ENCODE measurements around the gene SUN3.
"Not testable (repeated sequence)": the region's sequence is repeated elsewhere in the genome, so short reads cannot be mapped to it uniquely, and the experiment has no call there.

SUN3 gene

DNA sequence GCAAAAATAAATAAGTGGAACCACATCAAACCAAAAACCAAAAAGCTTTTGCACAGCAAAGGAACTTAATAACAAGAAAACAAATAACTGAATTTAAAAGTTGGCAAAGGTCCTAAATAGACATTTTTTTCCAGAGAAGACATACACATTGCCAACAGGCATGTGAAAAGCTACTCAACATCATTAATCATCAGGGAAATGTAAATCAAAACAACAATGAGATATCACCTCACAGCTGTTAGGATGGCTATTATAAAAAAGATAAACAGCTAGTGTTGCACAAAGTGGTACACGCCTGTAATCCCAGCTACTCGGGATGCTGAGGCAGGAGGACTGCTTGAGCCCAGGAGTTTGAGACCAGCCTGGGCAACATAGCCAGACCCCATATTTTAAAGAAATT lies 2.2 kb upstream of the SUN3 start:
- DNase-seq (ENCODE audit: low read depth in 2 of 2): no peak

DNA sequence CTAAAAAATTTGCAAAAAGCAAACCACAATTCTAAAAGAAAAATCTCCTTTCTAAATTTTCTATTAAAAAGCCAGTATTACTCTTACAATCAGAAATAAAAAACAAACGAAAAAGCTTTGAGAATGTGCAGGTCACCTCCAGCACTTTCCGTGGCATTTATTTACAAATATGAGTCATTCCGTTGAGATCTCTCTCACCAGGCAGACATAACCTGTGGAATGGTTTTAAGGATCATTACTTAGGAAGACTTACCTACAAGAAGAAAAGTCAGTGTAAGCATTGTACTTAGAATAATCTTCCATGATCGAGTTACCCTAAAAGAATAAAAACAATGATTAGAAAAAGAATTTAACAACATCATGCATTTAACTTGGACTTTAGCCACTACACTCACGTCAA lies 3.3 kb downstream of the SUN3 start:
- no peak for DNase-seq (ENCODE audit: low read depth in 2 of 2)

DNA sequence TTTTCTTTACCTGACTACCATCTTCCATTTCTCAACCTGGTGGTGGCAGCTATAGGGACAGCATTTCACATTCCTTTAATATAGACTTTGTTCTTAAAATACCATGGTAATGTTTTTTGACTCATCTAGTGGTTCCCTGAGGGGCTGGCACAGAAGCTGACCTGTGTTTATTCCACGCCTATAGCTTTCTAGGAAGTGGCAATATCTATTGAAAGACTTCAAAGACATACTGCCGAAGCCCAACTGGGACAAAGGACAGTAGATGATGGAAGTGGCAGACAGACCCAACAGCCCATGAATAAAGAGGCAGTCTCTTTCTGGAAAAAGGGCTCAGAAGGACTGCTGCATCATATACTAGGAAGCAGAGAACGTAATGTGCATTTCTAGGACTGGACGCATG lies 11.2 kb downstream of the SUN3 start:
- DNase-seq (ENCODE audit: low read depth in 2 of 2): no peak

DNA sequence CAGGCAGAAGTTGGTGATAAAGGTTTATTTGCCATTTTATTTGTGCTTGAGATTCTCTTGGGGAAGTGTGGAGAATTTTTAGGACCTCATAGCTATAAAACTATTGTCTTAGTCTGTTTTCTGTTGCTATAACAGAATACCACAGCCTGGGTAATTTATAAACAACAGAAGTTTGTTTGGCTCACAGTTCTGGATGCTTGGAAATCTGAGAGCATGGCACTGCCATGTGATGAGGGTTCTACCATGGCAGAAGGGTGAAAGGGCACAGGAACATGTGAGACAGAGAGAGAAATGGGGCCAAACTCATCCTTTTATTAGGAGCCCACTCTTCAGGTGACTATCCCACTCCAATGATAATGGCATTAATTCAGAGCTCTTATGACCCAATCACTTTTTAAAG lies 12.3 kb downstream of the SUN3 start:
- no peak for DNase-seq (ENCODE audit: low read depth in 2 of 2)

DNA sequence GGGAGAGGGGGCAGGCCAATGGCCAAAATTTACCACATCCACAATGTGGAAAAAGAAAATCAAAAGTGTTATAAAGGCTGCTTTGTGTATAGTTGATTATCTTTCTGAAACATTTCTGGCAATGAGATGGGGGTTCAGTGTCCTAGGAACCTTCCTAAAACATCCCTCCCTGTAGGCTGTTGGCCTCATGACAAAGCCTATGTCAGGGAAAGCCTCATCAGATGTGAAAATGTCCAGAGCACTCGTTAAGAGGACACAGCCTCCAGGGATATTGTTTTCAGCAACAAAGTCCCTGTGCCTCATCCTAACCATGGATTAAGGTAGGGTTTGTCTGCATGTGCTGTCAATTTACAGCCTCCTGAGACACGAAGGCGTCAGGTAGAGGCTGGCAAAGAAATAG lies 17.0 kb downstream of the SUN3 start:
- no peak for DNase-seq (ENCODE audit: low read depth in 2 of 2)

DNA sequence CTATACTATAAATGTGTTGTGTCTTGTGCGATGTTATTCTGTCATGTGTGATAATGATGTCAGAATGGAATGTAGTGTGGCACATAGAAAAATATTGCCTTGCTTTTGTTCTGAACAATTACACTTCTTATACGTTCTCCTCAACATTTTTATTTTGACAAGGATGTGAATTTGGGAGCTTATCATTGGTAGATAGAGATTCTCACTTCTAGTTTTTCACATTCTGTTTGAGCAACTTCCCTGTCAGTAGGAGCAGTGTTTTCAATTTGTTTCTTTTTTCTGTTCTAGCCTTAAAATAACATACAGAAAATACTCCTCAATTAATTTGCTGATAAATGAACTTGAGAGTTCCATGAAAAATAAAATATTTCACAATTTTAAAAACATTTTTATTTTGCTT lies 17.6 kb downstream of the SUN3 start:
- DNase-seq (ENCODE audit: low read depth in 2 of 2): no peak

DNA sequence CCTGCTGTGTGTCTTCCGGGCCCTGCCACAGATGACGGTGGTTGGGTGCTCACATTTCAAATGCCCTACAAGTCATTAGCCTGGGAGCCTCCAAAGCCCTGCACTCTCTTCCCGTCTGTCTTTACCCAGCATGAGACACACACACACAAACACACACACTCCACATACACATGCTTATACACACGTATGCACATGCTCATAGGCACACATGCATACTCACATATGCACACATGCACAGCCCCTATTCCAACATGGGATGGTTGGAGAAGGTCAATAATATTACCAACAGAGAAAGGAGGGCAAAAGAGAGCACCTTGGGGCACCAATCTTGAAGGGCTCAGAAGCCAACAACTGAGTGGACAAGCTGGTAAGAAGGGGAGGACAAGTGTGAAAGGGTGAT lies 19.0 kb downstream of the SUN3 start:
- DNase-seq (ENCODE audit: low read depth in 2 of 2): no peak

DNA sequence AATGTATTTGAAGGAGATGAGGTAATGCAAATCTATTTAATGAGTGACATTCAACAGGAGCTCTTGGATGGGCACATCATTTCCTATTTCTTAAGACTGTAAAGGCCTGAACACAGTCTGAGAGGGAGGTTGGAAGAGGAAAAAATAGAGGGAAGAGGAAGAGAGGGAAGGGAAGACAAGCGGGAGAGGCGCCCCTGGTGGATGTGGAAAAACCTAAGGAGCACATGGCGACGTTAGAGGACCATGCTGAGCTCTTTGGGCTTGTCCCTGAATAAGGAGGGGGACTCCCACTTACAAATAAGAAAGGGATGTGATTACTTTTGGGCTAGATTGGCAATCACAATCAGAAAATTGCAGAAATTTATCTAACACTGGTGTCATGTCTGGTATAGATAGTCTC lies 19.6 kb downstream of the SUN3 start:
- no peak for DNase-seq (ENCODE audit: low read depth in 2 of 2)

DNA sequence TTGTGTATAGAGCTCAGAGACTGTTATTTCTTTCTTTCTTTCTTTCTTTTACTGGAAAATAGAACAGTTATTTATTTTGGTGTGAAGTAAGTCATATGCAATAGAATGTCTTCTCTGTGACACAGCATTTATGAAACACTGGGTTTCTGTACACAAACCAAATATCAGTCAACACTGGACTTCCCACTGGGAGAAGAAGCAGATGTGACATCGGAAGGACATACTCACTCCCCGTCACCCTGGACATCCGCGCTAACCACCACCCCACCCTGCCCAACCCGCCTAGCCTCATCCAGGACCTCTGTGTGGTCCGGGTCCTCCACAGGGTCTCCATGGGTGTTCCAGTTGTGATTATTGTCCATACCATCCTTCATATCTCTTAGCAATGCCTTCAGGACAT lies 22.0 kb downstream of the SUN3 start:
- DNase-seq (ENCODE audit: low read depth in 2 of 2): no peak

DNA sequence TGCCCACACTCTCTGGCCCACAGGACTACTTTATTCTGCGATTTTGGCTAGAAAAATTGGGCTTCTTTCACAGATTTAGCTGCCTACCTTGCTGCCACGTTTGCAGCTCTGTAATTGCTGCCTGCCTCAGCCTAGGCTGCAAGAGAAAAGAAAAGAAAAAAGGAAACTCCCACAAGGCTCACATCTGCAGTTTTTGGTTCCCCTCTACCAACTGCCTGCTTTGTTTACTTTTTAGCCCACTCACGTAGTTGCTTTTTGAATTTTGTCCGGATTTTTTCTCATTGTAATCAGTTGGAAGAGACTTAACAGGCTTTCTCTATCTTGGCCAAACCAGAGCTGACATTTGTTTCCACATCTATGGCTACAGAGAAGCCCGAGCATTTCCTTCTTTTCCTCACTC lies 24.3 kb downstream of the SUN3 start:
- no peak for DNase-seq (ENCODE audit: low read depth in 2 of 2)

DNA sequence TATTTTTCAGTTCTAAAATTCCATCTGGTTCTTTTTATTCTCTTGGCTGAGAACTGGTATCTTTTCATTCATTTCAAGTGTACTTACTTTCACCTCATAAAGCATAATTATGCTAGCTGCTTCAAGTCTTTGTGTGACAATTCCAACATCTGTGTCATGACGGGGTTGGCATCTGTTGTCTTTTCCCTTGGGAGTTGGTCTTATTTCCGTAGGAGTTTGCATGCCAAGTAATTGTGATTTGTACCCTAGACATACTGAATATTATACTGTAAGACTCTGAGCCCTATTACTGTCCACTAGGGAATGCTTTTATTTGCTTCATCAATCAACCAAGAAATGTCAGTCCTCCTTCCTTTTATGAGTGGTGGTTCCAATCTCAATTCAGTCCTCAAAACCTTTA lies 24.9 kb downstream of the SUN3 start:
- no peak for DNase-seq (ENCODE audit: low read depth in 2 of 2)

DNA sequence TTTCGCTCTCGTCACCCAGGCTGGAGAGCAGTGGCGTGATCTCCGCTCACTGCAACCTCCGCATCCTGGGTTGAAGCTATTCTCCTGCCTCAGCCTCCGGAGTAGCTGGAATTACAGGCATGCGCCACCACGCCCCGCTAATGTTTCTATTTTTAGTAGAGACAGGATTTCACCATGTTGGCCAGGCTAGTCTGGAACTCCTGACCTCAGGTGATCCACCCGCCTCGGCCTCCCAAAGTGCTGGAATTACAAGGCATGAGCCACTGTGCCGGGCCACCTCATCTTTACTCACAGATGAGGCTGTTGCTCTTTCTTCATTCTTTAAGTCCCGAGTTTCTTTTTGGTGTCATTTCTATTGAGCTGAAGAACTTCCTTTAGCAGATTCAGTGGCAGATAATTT lies 28.7 kb downstream of the SUN3 start:
- not testable (repeated sequence) for DNase-seq (ENCODE audit: low read depth in 2 of 2)

DNA sequence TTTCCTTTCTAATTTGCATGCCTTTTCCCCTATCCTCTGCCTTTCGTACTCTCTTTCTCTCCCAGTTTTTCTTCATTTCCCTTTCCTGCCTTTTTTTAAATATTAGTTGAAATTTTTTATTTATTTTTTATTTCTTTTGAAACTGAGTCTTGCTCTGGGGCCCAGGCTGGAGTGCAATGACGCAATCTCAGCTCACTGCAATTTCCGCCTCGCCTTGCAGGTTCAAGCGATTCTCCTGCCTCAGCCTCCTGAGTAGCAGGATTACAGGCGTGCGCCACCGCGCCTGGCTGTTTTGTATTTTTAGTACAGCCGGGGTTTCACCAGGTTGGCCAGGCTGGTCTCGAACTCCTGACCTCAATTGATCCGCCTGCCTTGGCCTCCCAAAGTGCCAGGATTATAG lies 29.5 kb downstream of the SUN3 start:
- no peak for DNase-seq (ENCODE audit: low read depth in 2 of 2)

DNA sequence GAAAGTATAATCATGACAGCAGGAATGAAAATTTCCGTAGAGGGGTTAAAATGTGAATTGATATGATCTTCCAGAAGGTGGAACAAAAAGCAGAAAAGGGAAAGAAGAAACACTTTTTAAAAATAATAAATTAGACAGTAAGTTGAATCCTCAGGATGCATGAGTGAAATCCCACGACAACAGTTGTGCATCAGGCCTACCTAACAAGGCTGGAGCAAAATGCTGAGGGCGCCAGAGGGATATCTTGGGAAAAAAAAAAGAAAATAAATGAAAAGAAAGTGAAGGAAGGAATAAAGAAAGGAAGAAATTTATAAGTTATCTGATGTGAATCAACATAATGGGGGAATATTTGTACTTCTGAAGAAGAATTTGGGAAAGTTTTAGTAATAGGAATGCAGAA lies 36.5 kb downstream of the SUN3 start:
- DNase-seq (ENCODE audit: low read depth in 2 of 2): no peak

DNA sequence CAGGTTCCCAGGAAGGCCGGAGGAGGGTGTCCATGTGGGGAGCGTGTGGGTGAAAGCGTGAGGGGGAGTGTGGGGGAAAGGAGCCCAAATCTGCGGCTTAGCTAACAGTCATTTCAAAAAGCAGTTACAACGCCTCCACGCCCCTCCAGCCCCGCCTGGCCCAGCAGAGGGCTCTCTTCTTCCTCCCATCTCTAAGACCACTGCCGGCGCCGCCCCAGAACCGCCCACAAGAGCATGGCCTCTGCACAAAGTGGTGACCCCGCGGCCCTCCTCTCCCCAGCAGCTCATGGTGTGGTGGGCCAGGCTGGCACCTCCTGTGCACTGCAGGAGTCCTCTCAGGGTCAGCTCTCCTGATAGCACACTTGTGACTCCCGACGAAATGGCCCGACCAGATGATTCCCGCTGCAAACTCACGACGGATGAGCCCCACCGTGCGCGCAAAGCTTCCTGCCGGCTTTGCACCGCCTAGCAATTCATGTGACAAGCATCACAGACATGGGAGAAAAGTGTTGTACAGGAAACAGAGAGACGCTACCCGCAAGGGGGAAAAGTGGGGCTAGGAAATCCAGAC lies 37.1 kb downstream of the SUN3 start:
- DNase-seq (ENCODE audit: low read depth in 2 of 2): peak; percentile 72 to 74

DNA sequence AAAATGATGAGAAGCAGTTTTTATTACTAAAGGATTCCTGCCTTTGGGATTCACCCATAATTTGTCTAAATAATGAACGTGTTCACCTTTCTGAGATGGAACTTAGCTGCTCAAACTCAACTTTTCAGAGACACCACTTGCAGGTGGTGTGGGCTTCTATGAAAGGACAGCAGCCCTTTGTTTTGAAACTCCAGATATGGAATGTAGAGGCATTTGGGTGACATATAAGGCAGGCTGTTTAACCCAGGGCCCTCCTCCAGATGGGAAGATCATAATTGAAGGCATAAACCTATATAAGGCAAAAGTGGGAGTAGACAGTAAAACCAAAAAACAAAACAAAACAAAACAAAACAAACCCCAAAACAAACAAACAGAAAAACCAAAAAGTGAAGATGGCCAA lies 37.6 kb downstream of the SUN3 start:
- DNase-seq (ENCODE audit: low read depth in 2 of 2): no peak

DNA sequence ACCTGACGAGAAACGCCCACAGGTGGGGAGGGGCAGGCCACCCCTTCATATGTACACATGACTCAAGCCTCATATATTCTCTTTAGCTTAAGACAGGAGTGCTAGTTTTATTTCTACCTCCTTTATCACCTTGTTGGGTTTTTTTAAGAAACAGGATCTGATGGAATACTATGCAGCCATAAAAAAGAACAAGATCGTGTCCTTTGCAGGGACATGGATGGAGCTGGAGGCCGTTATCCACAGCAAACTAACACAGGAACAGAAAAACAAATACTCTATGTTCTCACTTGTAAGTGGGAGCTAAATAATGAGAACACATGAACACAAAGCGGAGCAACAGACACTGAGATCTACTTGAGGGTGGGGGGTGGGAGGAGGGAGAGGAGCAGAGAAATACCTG lies 38.3 kb downstream of the SUN3 start:
- no peak for DNase-seq (ENCODE audit: low read depth in 2 of 2)

DNA sequence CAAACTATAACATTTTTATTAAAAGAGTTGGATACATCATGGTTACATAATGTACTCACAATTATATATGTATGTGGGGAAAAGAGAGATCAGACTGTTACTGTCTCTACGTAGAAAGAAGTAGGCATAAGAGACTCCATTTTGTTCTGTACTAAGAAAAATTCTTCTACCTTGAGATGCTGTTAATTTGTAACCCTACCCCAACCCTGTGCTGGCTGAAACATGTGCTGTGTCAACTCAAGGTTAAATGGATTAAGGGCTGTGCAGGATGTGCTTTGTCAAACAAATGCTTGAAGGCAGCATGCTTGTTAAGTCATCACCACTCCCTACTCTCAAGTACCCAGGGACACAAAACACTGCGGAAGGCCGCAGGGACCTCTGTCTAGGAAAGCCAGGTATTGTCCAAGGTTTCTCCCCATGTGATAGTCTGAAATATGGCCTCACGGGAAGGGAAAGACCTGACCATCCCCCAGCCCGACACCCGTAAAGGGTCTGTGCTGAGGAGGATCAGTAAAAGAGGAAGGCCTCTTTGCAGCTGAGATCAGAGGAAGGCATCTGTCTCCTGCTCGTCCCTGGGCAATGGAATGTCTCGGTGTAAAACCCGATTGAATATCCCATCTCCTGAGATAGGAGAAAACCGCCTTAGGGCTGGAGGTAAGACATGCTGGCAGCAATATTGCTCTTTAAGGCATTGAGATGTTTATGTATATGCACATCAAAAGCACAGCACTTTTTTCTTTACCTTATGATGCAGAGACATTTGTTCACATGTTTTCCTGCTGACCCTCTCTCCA lies 39.1 kb downstream of the SUN3 start:
- DNase-seq (ENCODE audit: low read depth in 2 of 2): not testable (repeated sequence)

DNA sequence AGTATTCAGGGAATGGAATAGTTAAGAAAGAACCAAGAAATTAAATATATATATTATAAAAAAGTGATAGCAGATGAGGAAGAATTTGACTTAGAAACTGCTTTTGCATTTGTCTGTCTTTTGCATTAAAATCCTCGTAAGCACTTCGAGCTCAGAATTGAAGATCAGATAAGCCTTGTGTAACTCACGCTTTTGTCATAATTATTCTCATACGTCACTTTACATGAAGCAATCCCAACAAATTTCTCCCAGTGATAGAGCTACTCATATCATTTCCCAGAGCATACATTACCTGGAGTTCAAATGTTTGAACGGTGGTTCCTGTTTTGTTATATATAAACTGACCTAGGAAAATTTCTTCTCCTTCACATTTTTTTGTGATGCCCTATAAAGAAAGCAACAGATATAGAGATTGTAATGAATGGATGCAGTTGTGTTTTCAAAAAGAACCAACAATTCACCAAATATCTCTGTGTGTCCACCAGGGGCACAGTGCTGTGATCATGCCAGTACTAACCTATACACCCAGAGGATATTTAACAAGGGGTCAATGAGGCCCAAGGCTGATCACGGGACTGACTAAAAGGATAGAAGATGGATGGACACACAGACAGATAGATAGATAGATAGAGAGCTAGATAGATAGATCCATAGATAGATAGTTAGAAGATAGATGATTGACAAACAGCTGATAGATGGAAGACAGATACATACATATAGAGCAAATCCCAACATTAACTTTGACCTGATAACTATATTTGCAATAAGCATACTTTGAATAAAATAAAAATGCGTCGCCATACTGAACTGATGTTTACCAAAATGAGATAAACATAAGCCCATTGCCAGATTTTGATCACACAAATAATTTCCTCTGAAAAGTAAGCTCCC lies 40.2 kb downstream of the SUN3 start:
- DNase-seq (ENCODE audit: low read depth in 2 of 2): no peak

DNA sequence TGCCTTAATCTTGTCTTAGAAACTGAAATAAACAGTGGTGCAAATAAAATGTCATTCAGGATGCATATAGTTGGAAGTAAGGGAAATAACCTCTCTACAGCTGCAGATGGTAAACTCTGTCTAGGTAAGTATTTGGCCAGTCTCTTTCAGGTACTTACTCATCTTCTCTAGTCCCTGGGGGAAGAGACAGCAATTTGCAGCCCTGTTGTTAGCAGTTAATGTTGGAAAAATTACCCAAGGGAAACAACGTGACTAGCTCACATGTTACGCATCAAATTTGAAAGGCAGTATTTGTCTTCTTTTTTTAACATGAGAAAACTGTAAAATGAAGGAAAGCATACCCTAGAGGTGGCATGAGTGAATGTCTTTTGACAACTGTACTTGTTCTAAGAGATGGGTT lies 46.3 kb downstream of the SUN3 start:
- no peak for DNase-seq (ENCODE audit: low read depth in 2 of 2)

DNA sequence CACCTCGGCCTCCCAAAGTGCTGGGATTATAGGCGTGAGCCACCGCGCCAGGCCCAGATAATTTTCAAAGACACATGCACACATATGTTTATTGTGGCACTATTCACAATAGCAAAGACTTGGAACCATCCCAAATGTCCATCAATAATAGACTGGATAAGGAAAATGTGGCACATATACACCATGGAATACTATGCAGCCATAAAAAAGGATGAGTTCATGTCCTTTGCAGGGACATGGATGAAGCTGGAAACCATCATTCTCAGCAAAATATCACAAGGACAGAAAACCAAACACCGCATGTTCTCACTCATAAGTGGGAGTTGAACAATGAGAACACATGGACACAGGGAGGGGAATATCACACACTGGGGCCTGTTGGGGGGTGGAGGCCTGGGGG lies 48.3 kb downstream of the SUN3 start:
- DNase-seq (ENCODE audit: low read depth in 2 of 2): not testable (repeated sequence)

DNA sequence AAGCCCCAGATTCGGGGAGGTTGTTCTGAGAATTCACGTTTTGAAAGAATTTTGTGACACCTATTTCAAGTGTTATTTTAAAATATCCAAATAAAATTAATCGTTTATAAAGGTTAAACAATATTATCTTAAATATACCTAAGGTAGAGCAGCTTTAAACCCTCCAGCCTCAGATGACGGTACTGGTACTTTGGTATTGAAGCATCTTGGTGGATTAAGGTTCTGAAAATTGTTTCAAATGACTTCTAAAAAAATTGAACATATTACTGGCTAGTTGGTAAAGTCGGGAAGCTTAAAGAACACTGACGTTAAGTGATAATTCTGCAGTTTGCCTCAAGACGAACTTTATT lies 49.1 kb downstream of the SUN3 start:
- DNase-seq (ENCODE audit: low read depth in 2 of 2): no peak

All from stimulated activated CD4-positive, alpha-beta T cell treated with anti-CD3 and anti-CD28 coated beads, Interleukin-1b, Interleukin-23, amount 100 ng/mL, for 4 hours (primary cell).